ENCODE results near the gene TBC1D22A. TPM values are rescaled to one million over a fixed set of nuclear protein-coding genes. Genes with fewer than 3 reads are reported as not detected.

Gene TBC1D22A
- total and polyA plus RNA-seq, 2 donors (not counting 3 experiments of a cell fraction or from before 2014, with no cell fraction given): 26.1 to 32.4 TPM

GRCh38 chr22:46959369-46959768 lies 196.9 kb downstream of the TBC1D22A start:
- H3K27me3 ChIP-seq (ENCODE audit: control insufficient read depth in 2 of 2, insufficient read depth in 2 of 2, low read length in 2 of 2): no peaks in the 10 kb centered on the region
- no peak for TF ChIP-seq FOS (IDR thresholded peaks at IDR 0.05; ENCODE audit: borderline replicate concordance, insufficient read depth, low read length)
- TF ChIP-seq POLR2AphosphoS5 (IDR thresholded peaks at IDR 0.05; ENCODE audit: insufficient read depth, low read depth, low read length): no peak
- no peaks in the 10 kb centered on the region for H3K4me1 ChIP-seq (ENCODE audit: control insufficient read depth, extremely low read depth, insufficient read depth, low read length)
- no peaks in the 10 kb centered on the region for H3K9me1 ChIP-seq (replicated peaks; ENCODE audit: control insufficient read depth, extremely low read depth, insufficient read depth, low read length)
- no peak overlapping the region for H3K27ac ChIP-seq (ENCODE audit: insufficient read depth, low read depth, low read length)
- no peaks in the 10 kb centered on the region for H3K36me3 ChIP-seq (ENCODE audit: control insufficient read depth in 2 of 2, extremely low read depth in 1 of 2, insufficient read depth in 2 of 2, low read length in 2 of 2)
- H3K4me3 ChIP-seq (replicated peaks in 1 of 3; ENCODE audit: insufficient read depth in 1 of 3, low read depth in 1 of 3, low read length in 3 of 3): no peak overlapping the region
- no TSS peak for BruUV-seq (replicated peaks)
- DNase-seq (ENCODE audit: low read depth, low spot score): no peak
- H3K4me2 ChIP-seq (ENCODE audit: insufficient read depth, low read length): no peak overlapping the region
- H4K20me1 ChIP-seq (replicated peaks; ENCODE audit: control insufficient read depth, extremely low read depth, insufficient read depth, low read length): no peaks in the 10 kb centered on the region
- H3K9ac ChIP-seq (replicated peaks; ENCODE audit: extremely low read depth, insufficient read depth, low read length): no peak overlapping the region
- dilution Hi-C loops (cut with MboI; ENCODE audit: extremely low pct_ligation_motif_present, low sequenced_read_pairs): no loop called here
- no peak for FAIRE-seq
- POLR2A ChIA-PET: no interaction called here
- intact Hi-C loops (cut with micrococcal nuclease): no loop called here
- H2AFZ ChIP-seq (ENCODE audit: low read depth, low read length): no peak overlapping the region
- H3K79me2 ChIP-seq (ENCODE audit: control insufficient read depth, insufficient read depth, low read length): no peaks in the 10 kb centered on the region
- CTCF ChIA-PET: no interaction called here
- H3K9me3 ChIP-seq (replicated peaks; ENCODE audit: control insufficient read depth, insufficient read depth, low read length): no peaks in the 10 kb centered on the region

- CTCF ChIA-PET: interaction anchor here (1.1 kb wide), 1 partner anchor 8 kb away, joined by 3 read pairs; no protein-coding TSS in a partner anchor
- no TSS peak for BruUV-seq (replicated peaks)
- no peak for DNase-seq (ENCODE audit: low read depth, low spot score)
Observed at GRCh38 chr22:46961591-46962295, 199.3 kb downstream of the TBC1D22A start.

More at GRCh38 chr22:46961591-46962295, 199.3 kb downstream of the TBC1D22A start:
- intact Hi-C loops (cut with micrococcal nuclease) (no loop called here), dilution Hi-C loops (cut with MboI; ENCODE audit: extremely low pct_ligation_motif_present, low sequenced_read_pairs) (no loop called here)
- POLR2A ChIA-PET: no interaction called here
- no peak overlapping the region for H3K27ac ChIP-seq (ENCODE audit: insufficient read depth, low read depth, low read length)
- no peak for TF ChIP-seq FOS (IDR thresholded peaks at IDR 0.05; ENCODE audit: borderline replicate concordance, insufficient read depth, low read length)
- TF ChIP-seq EZH2 (IDR thresholded peaks at IDR 0.05; ENCODE audit: borderline replicate concordance, low read depth, low read length, severe bottlenecking): no peak
- no peak for TF ChIP-seq CTCF (IDR thresholded peaks at IDR 0.05; ENCODE audit: extremely low read depth in 1 of 2, insufficient read depth in 1 of 2, low read depth in 1 of 2, low read length in 2 of 2)
- TF ChIP-seq MAX (IDR thresholded peaks at IDR 0.05; ENCODE audit: insufficient read depth, insufficient read length): no peak
- no peak overlapping the region for H3K4me3 ChIP-seq (replicated peaks in 1 of 3; ENCODE audit: insufficient read depth in 1 of 3, low read depth in 1 of 3, low read length in 3 of 3)
- no peaks in the 10 kb centered on the region for H3K36me3 ChIP-seq (ENCODE audit: control insufficient read depth in 2 of 2, extremely low read depth in 1 of 2, insufficient read depth in 2 of 2, low read length in 2 of 2)
- no peak for FAIRE-seq
- H3K27me3 ChIP-seq (ENCODE audit: control insufficient read depth in 2 of 2, insufficient read depth in 2 of 2, low read length in 2 of 2): no peaks in the 10 kb centered on the region
- H3K9me3 ChIP-seq (replicated peaks; ENCODE audit: control insufficient read depth, insufficient read depth, low read length): no peaks in the 10 kb centered on the region
- no peaks in the 10 kb centered on the region for H4K20me1 ChIP-seq (replicated peaks; ENCODE audit: control insufficient read depth, extremely low read depth, insufficient read depth, low read length)
- no peak overlapping the region for H3K4me2 ChIP-seq (ENCODE audit: insufficient read depth, low read length)
- H3K79me2 ChIP-seq (ENCODE audit: control insufficient read depth, insufficient read depth, low read length): no peaks in the 10 kb centered on the region
- no peaks in the 10 kb centered on the region for H3K4me1 ChIP-seq (ENCODE audit: control insufficient read depth, extremely low read depth, insufficient read depth, low read length)
- H3K9me1 ChIP-seq (replicated peaks; ENCODE audit: control insufficient read depth, extremely low read depth, insufficient read depth, low read length): no peaks in the 10 kb centered on the region
- no peak overlapping the region for H2AFZ ChIP-seq (ENCODE audit: low read depth, low read length)
- no peak overlapping the region for H3K9ac ChIP-seq (replicated peaks; ENCODE audit: extremely low read depth, insufficient read depth, low read length)
